ENCODE measurements around the gene RFX2.
"Not testable (repeated sequence)": the region's sequence is repeated elsewhere in the genome, so short reads cannot be mapped to it uniquely, and the experiment has no call there.

The RFX2 gene

DNA sequence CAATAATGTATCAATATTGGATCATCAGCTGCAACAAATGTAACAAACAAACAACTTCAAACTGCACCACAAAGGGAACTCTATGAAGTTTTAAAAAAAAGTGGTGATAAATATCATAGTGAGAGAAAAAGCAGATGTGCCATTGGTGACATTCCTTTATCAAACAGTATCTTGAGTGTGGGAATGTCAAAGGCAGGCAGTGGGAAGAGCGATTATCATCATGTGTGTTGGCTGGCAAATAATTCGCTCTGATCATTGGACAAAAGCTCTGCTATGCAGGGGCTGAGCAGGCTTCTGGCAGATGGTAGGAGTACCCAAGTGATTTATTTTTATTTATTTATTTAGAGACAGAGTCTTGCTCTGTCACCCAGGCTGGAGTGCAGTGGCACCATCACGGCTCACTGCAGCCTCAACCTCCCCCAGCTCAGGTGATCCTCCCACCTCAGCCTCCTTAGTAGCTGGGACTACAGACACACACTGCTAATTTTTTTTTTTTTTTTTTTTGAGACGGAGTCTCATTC lies 76.5 kb downstream of the RFX2 start:
- DNase-seq: no peak

DNA sequence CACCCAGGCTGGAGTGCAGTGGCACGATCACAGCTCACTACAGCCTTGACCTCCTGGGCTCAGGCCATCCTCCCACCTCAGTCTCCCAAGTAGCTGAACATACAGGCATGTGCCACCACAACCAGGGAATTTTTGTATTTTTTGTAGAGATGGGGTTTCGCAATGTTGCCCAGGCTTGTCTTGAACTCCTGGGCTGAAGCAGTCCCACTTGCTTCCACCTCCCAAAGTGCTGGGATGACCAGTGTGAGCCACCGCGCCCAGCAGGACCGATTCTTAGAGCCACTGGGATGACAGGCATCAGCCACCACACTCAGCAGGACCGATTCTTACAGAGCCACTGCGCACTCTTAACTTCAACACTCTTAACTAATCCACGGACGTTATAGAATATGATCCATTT lies 77.5 kb downstream of the RFX2 start:
- DNase-seq: no peak

DNA sequence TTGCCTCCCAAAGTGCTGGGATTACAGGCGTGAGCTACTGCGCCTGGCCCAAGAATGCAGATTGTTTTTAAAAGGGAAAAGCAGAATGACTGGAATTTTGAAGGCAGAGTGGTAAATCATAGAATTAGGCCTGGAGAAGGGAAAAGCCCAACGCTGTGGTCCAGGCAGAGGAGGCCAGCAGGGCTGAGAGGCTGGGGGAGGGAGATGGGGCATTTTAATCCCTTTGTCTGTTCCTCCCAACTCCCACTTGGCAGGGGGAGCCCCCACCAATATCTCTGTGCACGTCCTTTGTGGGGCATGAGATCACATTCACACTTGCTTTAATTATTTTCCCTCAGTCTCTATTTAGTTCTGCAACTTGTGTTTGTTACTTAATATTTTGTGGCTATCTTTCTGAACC lies 77.9 kb downstream of the RFX2 start:
- no peak for DNase-seq

DNA sequence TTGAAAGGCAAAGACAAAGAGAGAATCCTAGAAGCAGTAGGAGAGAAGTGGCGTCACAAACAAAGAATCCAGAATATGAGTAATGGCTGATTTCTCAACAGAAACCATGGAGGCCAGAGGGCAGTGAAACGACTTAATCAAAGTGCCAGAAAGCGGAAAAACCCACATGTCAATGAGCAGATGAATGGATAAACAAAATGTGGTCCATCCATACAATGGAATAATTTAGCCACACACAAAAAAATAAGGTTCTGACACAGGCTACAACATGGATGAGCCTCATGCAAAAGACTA lies 80.1 kb downstream of the RFX2 start:
- DNase-seq: no peak

DNA sequence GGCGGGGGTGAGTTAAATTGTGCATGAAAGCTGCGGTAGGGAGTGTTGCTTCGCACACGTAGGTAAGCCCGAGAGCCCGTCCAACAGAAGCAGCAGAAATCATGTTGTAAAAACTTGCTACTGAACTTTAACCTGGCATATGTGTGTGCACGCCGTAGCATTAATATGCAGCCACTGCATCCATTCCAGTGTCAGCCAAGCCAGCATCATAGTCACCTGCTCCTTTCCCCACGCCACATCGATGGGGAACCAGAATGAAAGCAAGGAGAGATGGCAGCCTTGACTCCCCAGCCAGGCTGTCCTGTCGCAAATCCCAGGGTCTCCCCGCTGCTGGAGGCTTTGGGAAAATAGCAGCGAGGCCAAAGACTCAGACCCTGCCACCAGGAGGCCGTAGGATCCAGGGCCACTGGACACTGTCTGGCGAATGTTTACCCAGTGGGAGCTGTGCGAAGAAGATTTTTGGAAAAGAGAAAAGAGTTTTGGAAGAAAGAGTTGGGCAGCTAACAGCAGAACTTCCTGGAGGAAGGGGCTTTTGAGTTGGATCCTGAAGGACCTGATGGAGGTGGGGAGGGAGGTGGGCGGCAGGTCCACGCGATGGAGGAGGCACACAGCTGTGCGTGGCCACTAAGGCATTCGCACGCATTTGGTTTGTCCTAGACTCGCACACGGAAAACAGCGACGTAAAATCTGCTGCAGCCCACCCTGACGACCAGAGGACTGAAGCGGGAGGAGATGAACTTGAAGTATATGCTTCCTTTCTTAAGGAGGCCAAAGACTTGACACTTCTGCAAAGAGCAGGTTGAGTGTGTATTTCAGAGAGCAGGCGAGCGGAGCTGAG lies 83.7 kb downstream of the RFX2 start:
- DNase-seq: no peak

DNA sequence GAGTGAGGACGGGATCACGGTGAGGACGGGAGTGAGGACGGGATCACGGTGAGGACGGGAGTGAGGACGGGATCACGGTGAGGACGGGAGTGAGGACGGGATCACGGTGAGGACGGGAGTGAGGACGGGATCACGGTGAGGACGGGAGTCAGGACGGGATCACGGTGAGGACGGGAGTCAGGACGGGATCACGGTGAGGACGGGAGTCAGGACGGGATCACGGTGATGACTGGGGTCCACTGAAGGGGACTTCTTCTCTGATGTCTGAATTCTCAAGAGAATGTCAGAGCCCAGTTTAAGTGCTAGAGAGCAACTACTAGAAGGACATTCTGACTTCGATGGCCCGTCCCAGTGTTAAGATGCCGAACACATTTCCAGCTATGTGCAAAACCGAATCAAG lies 85.5 kb downstream of the RFX2 start:
- DNase-seq: not testable (repeated sequence)

DNA sequence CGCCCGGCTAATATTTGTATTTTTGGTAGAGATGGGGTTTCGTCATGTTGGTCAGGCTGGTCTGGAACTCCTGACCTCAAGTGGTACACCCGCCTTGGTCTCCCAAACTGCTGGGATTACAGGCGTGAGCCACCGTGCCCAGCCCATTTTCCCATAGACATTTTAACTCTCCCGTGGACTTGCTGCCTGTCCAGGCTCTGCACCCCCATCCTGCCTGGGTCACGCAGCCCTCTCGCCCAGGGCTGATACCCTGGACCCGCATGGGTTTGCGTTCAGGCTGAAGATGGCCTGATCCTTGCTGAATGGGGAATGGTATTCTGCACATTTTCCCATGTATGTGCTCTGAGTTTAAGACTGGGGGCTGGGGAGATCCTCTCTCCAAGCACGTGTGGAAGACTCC lies 86.4 kb downstream of the RFX2 start:
- DNase-seq: no peak

DNA sequence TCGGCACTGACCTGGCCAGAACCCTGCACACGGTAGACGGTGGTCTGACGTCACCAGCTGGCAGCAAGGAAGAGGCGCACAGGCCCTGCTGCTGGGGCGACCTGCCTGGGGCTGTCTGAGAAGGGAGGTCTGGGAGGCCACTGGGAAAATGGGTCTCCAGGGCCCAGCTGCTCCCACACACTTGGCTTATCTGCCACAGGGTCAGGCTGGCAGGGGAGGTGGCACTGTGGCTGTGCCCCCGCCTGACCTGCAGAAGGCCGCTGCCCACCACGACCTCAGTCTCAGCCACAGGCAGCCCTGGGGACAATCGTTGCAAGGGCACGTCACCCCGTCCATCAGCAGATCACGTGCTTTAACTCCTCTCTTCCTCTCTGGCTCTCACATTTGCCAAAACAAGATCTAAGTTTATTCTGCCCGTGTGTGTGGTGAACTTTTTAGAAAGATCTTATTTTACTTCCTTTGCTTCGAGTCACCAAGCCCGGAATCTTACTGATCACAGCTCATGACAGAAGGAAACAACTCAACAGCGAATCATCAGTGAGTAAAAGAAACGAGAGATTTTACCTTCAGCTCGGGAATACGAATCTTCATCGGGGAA lies 87.1 kb downstream of the RFX2 start:
- DNase-seq: no peak

DNA sequence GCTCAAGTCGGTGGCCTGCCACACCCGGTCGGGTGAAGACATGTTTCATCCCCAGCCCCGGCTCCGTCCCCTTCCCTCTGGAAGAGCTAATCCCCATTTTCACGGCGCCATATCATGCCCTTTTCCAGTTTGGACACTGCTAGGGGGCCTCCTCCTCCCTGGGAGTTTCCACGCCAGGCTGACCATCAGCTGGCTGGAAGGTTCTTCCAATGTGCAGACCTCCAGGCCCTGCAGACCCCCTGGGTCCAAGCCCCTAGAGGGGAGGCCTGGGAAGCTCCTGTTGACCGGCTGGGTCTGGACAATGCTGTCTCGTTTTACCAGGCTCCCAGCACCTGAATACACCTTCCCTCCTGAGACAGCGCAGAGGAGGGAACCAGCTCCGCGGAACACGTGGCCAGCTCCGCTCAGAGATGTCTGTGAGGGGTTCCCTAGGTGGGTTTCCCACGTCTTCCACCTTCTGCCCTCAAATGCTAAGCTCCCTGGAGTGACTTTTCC lies 87.7 kb downstream of the RFX2 start:
- no peak for DNase-seq

DNA sequence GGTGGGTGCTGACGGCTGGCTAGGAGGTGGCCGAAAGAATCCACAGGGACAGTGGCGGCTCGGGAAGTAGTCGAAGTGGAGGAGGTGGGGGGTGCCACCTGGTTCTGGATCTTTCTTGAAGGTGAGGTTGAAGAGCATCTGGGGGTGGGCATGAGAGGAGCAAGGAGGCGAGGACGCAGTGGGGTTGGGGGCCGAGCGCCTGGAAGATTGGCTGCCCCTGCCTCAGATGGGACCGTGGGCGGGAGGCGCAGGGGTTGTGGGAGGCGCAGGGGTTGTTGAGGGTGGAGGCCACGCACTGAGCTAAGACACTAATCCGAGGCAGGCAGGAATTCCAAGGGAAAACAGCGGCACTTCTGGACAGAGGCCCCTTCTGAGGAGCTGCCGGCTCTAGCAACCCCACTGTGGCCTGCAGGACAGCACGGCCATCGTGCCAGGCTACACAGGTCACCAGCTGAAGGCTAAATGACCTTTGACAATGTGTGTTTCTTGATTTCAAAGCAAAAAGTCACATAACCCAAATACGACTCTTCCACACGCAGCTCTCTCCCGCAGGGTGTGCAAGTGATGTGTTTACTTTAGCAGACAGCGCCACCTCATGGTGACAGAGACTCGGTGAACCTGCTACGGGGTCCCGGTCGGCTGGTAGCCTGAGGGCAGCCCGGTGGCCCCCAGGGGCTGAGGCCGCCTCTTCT lies 88.3 kb downstream of the RFX2 start:
- no peak for DNase-seq

DNA sequence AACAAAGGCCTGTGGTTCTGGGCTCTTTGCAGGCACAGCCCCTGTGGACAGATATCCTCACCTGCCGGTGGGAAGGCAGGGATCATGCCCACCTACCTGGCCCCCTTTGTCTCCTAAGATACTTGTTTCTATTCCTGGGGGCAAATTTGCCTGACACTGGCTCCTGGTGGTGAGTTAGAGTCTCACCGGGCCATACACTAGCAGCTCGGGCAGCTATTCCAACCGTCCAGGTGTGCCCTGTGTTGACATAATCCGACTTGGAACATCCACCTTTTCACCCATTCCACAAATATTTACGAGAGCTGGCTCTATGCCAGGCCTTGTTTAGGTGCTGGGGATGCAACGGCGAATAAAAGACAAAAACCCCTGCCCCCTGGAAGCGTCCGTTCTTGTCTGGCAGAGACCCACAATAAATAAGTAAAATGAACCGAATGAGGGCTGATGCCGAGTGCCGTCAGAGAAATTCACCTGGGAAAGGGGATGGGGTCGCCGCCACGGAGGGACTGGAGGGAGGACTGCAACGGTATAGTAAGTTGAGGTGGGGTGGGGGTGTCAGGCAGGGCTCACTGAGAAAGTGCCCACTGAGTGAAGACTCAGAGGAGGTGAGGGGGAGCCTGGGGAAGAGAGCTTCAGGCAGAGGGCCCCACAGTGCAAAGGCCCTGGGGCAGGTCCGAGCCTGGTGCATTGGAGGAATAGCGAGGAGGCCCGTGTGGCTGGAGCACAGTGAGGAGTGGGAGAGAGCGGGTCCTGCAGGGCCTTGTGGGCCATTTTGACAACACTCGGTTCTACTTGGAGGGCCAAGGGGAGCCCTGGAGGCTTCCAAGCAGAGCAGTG lies 89.1 kb downstream of the RFX2 start:
- DNase-seq: no peak

DNA sequence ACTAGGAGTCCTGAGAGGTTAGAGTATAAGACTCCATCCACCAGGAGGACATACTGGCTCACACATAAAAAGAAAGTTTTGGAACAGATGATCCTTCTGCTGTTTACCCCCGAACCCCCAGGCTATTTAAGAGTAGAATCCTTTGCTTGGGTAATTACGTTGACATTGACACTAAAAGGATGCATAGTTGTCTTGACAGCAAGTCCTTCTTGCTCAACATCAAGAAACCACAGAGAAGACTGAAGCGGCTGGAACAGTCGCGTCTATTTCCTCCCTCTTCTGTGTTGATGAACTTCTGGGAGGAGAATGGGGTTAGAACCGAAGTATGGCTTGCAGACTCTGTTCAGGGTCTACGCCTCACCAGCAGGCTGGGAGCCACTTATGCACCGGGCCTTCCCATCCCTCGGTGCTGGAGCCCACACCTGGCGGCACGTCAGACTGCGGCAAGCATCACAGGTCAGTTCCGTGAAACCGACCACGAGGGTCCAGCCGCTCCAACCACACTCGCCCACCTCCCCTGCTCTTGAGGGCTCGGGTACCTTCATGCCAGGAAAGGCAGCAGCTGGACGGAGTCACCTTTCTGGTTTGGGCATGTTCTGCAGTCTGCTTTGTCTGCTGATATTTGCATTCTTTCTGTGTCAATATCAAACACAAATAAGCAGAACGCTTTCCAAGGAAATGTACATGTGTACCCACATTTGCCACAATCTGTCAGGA lies 90.0 kb downstream of the RFX2 start:
- DNase-seq: no peak

DNA sequence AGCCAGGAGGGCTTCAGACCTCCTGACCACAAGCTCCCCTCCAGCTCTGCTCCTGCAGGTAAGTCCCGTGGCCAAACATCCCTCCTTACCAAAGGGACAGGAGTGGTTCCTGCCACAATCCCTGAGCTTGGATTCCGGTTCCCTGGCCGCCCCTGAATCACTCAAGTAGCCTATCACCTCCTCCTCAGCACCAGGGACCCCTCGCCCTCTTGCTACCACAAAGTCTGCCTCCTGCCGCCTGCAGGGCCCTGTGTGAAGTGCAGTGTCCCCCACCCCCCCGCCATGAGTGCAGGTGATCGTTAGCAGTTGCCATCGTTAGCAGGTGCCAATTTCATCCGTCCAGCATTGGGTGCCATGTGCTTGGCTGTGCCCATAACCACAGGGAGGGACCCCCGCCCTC lies 91.5 kb downstream of the RFX2 start:
- no peak for DNase-seq

DNA sequence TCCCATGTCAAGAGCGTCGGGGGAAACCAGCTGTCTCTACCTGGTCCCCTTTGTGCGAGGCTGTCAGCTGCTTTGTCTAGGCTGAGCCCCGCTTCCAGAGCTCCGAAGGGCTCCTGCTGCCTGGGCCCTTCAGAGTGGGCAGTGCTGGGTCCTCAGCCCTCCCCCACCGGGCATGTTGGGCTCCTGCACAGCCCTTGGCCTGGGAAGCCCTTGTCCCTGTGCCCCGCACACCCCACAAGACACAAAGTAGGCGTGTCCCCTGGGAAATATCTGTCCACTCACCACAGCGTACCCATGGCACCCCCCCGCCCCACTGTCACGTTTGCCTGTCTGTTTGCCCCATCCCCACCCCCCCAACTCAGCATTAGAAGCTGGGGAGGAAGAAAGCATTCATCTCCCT lies 92.7 kb downstream of the RFX2 start:
- no peak for DNase-seq

DNA sequence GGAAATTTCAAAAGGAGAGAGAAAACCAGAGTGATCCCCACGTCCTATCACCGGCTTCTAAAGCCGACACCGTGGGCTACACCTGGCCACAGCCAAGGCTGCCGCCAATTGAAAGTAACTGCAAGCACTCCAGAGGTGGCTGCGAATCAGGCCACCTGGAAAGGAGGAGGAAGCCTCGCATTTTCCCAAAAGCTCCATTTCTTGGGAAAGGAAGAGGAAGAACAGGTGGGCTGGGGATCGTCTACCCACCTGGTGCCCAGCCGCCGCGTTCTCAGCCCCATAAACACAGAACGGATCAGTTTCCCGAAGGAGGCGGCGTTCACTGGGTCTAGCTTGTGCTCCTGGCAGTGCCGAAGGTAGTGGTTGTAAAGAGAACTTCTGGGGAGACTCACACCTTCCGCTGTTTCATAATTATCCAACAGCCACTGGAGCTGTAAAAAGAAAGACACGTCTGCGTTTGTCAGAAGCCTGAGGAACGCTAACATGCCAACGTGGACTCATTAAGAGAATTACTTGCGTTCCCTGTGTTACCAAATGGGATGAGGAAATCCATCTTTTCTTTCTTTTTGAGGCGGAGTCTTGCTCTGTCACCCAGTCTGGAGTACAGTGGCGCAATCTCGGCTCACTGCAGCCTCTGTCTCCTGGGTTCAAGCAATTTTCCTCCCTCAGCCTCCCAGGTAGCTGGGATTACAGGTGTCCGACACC lies 94.3 kb downstream of the RFX2 start:
- DNase-seq: no peak

DNA sequence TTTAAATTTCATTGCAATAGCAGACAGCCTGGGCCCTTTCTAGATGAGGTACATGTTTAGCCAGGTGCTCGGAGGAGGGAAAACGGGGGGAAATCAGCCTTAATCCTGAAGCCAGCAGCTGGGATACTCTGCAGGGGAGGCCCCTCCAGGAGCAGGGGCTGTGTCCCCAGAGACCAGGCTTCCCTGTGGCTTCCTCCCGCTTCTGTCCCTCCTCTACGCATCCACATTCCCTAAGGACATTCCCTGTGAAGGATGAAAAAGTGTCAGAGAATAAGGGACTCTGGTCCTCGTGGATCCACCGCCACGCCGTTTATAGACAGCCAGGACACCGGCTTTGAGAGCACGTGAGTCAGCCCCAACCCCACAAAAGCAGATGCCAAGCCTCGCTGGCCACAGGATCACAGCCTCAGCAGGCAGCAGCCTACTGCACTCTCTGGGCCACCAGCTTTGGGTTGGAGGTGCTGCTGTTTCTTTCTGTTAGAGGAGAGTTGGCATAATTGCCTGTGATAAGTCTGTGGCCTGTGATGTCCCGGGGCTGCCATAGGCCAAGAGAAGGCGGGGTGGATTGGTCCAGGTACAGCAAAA lies 95.7 kb downstream of the RFX2 start:
- DNase-seq: no peak

DNA sequence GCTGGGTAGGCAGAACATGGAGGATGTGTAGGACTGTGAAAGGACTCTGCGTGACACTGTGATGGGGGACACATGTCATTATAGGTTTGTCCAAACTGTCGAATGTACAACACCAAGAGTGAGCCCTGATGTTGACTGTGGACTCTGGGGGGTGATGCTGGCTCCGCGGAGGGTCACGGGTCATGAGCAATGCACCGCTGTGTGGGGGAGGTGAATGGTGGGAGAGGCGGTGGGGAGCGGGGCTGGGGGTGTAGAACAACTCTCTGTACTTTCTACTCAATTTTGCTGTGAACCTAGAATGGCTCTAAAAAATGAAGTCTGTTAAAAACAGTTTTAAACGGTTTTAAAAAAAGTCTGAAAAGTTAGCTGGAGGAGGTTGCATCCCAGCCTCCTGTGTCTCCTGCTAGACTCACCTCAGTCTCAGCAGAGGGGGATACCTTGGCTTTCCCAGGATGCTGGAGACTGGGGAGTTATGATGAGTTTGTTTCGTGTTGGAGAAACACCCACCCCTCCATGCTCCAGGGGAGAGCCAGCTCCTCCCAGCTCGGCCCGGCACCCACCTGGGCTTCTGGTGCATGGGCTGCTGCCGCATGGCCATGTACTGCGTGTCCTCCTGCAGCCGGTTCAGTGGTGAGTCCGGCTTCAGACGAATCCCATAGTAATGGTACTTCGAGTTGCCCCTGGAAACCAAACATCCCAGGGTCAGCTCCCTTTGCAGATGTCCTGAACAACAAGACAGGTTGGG lies 97.7 kb downstream of the RFX2 start:
- DNase-seq: no peak

DNA sequence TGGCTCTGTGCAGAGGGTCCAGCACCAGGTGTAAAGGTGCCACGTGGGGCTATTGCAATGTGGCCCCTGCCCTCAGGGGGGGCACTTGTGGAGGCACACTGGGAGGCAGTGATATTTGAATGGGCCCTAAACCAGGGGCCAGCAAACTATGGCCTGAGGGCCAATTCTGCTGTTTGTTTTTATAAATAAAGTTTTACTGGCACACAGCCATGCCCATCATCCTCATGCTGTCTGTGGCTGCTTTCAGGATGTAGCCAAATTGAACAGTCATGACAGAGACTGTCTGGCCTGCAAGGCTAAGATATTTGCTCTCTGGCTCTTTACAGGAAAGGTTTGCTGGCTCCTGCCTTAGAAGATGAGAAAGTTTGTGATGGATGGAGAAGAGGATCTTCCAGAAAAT lies 98.5 kb downstream of the RFX2 start:
- no peak for DNase-seq

DNA sequence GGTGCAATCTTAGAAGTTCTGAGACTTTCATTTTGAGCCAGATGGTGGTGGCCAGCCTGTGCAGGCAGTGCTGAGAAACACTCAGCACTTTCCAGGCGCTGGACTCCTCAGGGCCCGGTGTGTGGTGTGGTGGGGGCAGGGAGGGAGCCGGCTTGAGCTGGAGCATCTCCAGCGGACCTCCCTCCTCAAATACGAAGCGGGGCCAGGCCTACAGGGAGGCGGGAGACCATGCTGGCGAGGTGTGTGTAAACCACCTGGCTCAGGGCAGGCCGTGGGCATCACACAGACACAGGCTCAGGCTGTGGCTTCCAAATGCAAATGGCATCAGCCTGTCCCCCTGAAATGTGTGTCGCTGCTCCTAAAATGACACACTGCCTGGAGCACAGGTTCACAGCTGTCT lies 99.1 kb downstream of the RFX2 start:
- DNase-seq: no peak

DNA sequence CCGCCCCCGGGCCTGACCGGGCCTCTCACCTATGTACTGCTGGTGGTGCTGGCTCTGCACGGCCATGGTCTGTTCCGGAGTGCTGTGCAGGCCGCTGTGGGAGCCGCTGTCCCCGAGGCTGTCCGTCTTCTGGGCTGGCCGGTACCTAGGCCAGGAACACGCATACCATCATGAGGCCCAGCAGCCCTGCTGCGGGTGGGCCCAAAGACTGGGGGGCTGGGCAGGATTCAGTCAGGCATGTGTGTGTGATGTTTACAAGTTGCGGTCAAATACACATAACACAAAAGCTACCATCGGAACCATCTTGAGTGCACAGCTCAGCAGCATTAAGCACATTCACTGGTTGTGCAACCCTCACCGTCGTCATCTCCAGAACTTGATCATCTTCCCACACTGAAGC lies 100.2 kb downstream of the RFX2 start:
- DNase-seq: no peak

DNA sequence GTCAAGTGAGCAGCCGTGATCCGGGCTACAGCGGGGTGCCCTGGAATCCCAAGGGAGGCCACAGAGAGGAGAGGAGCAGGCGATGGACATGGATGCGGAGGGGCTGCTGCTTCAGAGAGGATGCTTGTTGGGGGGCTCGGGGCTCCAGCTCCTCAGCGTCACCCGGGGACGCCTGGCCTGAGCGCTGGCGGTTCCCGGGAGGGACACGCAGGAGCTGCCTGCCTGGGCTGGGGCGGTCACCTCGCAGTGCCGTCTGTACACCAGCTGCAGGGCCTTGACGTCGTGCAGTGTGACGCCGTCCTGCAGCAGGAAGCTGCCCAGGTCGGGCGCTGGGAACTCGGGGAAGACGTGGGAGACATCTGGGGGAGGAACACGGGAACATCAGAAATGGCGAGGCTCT lies 102.4 kb downstream of the RFX2 start:
- no peak for DNase-seq
